Measurements from ENCODE around the gene SUPT7L.
"Not testable (repeated sequence)": the region's sequence is repeated elsewhere in the genome, so short reads cannot be mapped to it uniquely, and the experiment has no call there.

SUPT7L gene

DNA sequence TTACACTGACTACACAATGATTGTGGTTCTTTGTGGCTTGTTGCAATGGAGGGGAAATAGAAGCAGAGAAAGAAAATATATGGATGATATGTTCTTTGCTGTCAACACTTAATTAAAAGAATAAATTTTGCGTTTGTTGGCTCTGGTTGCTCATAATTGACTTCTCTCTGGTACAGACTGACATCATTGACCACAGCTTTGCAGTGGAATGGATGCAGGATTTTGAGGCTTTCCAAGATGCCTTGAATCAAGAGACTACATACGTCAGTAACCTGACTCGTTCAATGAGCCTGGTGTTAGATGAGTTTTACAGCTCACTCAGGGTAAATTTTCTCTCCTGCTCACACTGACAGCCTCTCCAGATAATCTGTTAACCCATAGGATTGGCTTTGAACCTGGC lies 24.7 kb downstream of the SUPT7L start:
- DNase-seq (ENCODE audit: low spot score) (no peak), FAIRE-seq (no peak)

DNA sequence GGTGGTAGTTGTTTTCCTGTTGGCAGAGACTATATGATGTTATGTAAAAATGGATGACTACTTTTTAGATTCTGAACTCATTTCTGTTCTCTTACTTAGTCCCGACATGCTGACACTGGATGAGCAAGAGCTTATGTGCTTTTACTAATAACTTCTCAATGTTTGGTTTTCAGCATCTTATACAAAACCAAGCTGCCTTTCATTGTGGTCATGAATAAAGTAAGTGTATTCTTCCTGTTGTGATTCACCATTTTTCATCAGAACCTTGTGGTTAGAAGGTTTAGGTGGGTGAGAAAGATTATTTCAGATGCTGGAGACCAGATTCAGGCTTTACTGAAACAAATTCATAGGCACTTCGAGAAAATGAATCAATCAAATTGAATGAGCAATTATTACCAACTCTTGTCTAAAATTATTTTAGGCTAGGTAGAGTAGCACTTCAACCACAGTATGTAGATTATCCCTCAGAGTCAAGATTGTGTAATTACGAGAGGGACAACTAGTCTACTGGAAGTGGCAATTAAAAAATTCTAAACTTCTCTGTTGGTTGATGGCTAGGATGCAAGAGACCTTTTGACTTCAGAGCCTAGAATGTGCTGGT lies 25.3 kb downstream of the SUPT7L start:
- peak; percentile 42 for FAIRE-seq
- no peak for DNase-seq (ENCODE audit: low spot score)

DNA sequence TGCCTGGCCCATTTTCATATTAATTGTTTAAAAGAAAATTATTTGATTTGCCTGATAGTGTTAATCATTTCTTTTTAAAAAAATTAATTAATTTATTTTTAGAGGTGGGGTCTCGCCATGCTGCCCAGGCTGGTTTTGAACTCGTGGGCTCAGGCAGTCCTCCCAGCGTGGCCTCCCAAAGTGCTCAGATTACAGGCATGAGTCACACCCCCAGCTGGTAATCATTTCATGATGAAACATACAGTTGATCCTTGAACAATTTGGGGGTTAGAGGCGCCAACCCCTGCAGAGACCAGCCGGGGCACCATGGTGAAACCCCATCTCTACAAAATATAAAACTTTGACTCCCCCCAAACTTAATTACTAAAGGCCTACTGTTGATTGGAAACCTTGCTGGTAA lies 26.6 kb downstream of the SUPT7L start:
- FAIRE-seq (no peak), DNase-seq (ENCODE audit: low spot score) (no peak)

DNA sequence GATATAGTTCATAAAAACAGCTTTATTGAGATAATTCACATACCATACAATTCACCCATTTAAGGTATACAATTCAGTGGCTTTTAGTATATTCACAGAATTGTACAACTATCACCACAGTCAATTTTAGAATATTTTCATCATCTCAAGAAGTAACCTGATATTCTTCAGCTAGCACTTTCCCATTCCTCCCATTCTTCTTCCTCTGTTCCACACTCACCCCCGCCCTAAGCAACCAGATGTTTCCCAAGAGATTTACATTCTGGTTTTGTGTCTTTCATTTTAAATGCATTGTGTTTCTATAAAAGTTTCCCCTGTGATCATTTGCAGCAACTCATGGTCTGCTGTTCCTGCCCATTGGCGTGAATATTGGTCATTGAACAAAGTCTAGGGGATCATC lies 29.1 kb downstream of the SUPT7L start:
- DNase-seq (ENCODE audit: low spot score) (no peak), FAIRE-seq (no peak)

DNA sequence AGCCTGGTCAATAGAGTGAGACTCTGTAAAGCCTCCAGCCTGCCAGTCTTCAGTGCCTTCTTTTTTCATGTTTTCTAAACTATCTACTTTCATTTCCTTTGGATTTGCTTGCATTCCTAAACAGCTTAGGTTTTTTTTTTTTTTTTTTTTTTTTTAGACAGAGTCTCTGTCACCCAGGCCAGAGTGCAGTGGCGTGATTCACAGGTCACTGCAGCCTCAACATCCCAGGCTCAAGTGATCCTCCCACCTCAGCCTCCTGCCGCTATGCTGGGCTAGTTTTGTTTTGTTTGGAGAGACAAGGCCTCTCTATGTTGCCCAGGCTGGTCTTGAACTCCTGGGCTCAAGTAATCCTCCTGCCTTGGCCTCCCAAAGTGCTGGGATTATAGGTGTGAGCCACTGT lies 33.2 kb downstream of the SUPT7L start:
- not testable (repeated sequence) for DNase-seq (ENCODE audit: low spot score); FAIRE-seq

DNA sequence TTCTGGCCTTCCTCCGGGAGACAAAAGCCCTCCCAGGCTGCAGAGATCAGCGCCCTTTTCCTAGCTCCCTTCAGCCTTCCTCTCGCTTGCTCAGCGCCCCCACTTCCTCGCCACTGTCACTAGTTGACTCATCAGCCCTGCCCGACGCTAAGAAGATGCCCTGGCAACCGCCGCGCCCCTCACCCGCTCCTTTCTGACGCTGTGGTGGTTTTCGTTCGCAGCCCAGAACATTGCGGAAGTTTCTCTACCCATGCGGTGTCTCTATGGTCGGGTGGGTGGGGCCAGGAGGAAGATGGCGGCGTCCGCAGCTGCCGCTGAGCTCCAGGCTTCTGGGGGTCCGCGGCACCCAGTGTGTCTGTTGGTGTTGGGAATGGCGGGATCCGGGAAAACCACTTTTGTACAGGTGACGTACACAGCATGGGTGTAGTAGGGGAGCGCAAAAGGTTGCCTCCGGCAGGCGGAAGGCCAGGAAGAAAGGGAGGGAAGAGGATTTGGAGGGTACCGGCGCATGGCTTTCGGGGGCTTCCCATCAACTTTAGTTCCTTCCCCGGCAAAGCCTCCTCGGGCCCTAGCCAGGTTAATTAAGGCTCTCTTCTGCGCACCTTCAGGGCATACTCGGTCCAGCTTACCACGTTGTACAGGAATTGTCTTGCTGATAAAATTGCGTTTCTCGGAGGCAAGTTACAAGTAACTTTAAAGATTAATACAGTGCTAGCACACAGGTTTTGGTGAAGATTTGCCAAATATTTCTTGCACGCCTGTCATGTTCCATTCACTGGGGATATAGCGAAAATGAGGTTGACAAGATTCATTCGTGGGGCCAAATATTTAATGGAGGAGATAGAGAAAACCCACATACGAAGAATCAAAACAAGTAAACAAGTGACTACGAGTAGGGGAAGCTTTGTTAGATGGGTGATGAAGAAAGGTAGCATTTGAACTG lies 34.4 kb downstream of the SUPT7L start, which contains the start of the genes CCDC121 and GPN1:
Gene CCDC121 (minus strand): TSS at position 246 of the 943 bp plus-strand sequence. CDS start 1,213 bp downstream, outside the sequence.
Gene GPN1 (plus strand): TSS at position 284 of the 943 bp plus-strand sequence. CDS start 9 bp downstream, at position 293.
- DNase-seq (ENCODE audit: low spot score) (peak; percentile 97), FAIRE-seq (peak; percentile 82)

DNA sequence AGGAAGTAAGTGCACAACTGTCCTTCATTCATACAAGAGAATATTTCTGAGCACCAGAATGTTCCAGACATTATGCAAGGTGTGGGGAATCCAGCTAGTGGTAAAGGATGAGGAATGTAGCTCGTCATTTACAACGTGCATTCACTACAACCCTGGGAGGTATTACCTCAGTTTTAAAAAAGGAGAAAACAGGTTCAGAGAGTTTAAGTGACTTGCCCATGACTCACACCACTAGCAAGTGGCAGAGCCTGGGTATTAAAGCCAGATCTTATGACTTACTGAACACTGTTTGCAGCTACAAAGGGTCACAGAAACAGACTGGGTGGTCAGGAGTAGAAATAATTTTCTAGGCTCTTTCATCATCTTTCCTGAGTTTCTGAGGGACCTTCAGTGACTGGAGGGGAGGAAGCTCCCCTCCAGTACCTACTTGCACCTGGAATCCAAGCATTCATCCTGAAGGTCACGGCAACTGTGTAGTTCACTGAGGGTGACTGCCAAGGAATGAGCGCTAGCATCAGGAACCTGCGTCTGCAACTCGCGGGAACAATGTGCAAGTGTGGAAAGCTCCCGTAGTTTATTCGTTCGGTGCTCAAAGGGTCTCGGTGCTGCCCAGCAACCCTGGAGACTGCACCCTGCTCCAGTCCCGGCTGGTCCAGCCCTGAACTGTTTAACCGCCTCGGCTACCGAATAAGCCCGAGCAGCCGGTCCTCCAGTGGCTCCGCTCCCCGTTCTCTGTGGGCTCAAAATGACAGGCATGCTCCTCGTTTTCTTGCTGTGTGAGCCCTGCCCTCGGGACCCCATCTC lies 35.2 kb downstream of the SUPT7L start:
- no peak for FAIRE-seq

DNA sequence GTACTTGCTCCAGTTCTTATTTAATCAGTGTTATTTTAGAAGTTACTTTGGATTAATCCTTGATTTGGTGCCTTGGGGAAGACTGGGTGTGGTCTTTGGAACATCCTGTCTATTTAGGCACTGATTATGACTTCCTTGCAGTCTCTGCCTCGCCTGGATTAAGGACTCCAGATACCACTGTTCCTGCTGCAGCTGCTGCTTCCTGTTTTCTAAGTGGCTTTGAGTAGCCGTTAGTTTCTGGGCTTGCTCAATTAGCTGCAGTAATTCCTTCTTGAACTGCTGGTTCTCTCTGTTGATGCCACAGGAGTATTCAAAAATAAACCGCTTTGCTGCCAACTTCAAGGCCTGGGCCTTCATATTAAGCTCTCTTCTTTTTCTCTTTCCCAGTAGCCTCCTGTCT lies 36.5 kb downstream of the SUPT7L start:
- FAIRE-seq; DNase-seq (ENCODE audit: low spot score): not testable (repeated sequence)

More for the DNA sequence above, 35.2 kb downstream of the SUPT7L start:
- peak; percentile 63 for DNase-seq (ENCODE audit: low spot score)

DNA sequence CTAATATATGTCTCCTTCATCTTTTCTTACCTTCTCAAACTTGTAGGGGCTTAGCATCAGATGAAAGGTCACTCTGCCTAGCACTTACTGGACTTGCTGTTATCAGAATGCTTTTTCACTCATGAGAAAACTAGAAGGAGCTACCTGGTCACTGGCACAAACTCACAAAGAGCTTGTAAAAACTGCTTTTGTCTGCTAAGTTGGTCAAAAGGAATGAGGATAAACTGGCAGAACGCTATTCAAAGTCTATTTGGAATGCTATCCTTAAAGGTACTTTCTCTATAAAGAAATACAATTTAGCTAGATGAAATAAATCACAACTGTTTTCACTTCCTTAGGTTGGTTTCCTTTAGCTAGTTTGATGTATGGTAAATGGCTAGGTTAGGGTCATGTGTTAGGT lies 37.1 kb downstream of the SUPT7L start:
- FAIRE-seq; DNase-seq (ENCODE audit: low spot score): not testable (repeated sequence)

DNA sequence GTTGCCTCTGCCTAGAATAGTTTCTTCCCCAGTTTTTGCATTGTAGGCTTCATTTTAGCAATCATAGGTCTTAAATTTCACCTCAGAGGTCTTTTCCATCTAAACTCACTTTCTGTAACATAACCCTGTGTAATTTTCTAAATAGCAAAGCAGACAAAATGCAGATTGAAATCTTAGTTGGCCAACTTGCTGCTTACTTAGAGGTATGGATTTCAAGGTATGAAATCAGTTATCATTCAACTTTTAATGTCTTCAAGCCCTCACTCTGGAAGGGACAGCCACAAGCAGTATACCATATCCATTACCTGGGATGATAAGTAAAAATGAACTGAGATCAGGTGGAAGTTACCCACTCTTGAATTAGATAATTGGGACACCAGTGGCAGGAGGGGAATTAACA lies 38.5 kb downstream of the SUPT7L start:
- DNase-seq (ENCODE audit: low spot score) (no peak), FAIRE-seq (no peak)

DNA sequence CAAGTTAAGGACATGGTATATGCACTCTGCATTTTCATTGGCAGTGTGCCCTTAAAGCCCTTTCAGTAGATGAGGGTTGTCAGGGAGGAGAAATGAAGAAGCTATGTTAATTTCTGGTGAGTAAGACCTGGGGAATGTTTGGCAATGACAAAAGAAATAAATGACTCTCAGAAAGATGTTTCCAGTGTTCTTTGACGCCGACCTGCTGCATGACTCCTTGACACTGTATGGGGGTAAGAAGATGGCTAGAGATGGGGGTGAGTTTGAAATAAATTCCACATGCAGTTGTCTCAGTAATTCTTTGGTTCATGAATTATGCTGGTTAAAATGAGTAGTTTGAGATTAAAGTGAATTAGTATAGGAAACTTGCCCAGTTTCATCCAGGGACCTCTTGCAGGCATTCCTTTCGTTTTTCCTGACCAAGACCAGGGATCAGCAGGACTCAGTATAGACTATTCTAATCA lies 40.5 kb downstream of the SUPT7L start:
- peak; percentile 27 for DNase-seq (ENCODE audit: low spot score)
- no peak for FAIRE-seq

DNA sequence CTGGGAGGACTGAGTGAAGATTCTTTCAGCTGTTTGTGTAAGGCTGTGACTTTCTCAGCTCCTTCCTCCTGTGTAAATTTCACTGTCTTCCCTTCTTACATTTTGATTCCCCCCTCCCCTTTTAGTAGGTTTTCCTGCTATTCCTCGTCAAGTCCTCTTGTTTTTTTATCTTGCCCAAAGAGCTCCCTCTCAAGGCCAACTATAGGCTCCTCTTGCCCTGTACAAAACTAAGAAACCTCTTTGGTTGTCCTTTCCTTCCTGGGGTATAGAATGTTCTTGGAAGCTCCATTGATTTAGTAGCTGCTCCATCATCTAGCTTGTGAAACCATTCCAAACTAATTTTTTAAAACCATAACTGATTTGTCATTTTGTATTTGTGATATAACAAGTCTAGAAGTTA lies 41.9 kb downstream of the SUPT7L start:
- DNase-seq (ENCODE audit: low spot score), result no peak
- FAIRE-seq, result no peak

DNA sequence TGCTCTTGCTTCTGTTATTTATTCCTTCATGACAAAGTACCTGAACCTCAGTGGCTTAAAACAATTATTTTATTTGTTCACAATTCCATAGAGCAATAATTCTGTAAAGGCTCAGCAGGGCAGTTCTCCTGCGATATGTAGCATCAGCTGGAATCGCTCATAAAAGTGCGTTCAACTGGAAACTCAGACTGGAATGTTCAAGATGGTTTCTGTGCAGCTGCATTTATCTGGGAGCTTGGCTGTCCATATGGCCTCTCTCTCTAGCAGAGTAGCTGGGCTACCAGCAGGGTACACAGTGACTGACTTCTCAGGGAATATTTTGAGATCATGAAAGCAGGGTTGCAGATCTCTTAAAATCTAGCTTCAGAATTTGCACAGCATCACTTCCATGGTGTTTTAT lies 48.1 kb downstream of the SUPT7L start:
- DNase-seq (ENCODE audit: low spot score) (no peak), FAIRE-seq (no peak)

DNA sequence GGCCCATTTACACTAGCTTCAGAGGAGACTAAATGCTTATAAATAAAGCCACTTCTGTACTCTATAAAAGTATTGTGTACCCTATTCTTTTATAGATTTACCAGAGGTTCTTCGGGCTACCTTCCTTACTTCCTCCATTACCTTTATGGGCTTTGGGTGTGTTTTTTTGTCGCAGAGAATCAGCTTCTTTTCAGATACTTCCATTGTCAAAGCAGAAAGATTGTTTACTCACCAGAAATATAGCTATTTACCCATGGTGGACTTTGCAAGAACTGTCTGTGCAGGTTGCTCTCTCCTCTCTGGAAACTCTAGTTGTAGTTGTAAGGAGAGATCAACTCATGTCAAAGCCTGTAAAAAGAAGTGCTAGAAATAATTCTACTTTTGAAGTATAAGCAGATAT lies 49.4 kb downstream of the SUPT7L start:
- no peak for DNase-seq (ENCODE audit: low spot score)
- FAIRE-seq, result no peak

DNA sequence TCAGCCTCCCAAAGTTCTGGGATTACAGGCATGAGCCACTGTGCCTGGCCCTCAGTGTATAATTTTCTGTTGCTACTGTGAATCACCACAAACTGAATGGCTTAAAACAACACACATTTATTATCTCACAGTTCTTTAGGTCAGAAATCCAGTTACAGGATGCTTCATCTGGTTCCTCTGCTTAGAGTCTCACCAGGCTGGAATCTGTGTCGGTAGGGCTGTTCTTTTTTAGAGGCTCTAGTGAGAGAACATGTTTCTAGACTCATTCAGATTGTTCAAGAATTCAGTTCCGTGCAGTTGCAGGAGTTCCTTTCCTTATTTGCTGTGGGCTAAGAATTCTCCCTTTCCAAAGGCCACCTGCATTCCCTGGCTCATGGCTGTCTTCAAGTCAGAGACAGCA lies 56.8 kb downstream of the SUPT7L start:
- no peak for FAIRE-seq
- DNase-seq (ENCODE audit: low spot score), result no peak

Data from urothelium cell line (cell line).